Measurements from ENCODE around the gene BMPR1B. TPM values are rescaled to one million over a fixed set of nuclear protein-coding genes. Genes with fewer than 3 reads are reported as not detected.

The BMPR1B gene
- total and polyA plus RNA-seq, 4 donors = 0.27 to 0.70 (median 0.48) TPM

- TF ChIP-seq GABPA (IDR thresholded peaks at IDR 0.05 in 1 of 2, conservative IDR thresholded peaks at IDR 0.05 in 1 of 2) (no peak), MAX (IDR thresholded peaks at IDR 0.05) (no peak), YY1 (IDR thresholded peaks at IDR 0.05) (no peak), EGR1 (IDR thresholded peaks at IDR 0.05; ENCODE audit: low read depth in 2 of 2) (no peak), ATF3 (IDR thresholded peaks at IDR 0.05) (no peak), ZBTB33 (IDR thresholded peaks at IDR 0.05) (no peak)
These were observed 287.7 kb downstream of the BMPR1B start (continued) for GRCh38 chr4:95045429-95045828.

- no peak overlapping the region for H3K9ac ChIP-seq (ENCODE audit: low read depth in 1 of 2, low read length in 2 of 2)
- no peaks in the 10 kb centered on the region for H3K4me1 ChIP-seq (ENCODE audit: control insufficient read depth in 4 of 4, insufficient read depth in 4 of 4, low read length in 3 of 4)
- DNase-seq (ENCODE audit: low spot score) = no peak
- no peak overlapping the region for H3K27ac ChIP-seq (ENCODE audit: low read depth in 1 of 2, low read length in 2 of 2)
- TF ChIP-seq HNF4G (IDR thresholded peaks at IDR 0.05) (no peak), FOXA1 (IDR thresholded peaks at IDR 0.05) (no peak), CTCF (IDR thresholded peaks at IDR 0.05; ENCODE audit: low read depth, low read length, missing input control) (no peak), FOXA2 (IDR thresholded peaks at IDR 0.05) (no peak), ZBTB33 (IDR thresholded peaks at IDR 0.05) (no peak), NR2F2 (IDR thresholded peaks at IDR 0.05) (no peak)
- no peaks in the 10 kb centered on the region for H3K9me3 ChIP-seq (ENCODE audit: control insufficient read depth in 4 of 4, low read length in 3 of 4)
- no peaks in the 10 kb centered on the region for H3K36me3 ChIP-seq (ENCODE audit: control insufficient read depth in 4 of 4, insufficient read depth in 3 of 4, low read depth in 1 of 4, low read length in 3 of 4)
- WGBS = 80% methylated on average over 2 of the region's 2 CpGs
- H3K4me3 ChIP-seq (ENCODE audit: low read depth in 1 of 3, low read length in 3 of 3) = no peak overlapping the region
- H3K27me3 ChIP-seq (ENCODE audit: control insufficient read depth in 4 of 4, insufficient read depth in 4 of 4, low read length in 3 of 4) = no peaks in the 10 kb centered on the region
These were observed 290.5 kb downstream of the BMPR1B start for GRCh38 chr4:95048296-95048695.

GRCh38 chr4:95049551-95050233, 291.9 kb downstream of the BMPR1B start:
- Histone ChIP-seq H3K4me1 (ENCODE audit: control insufficient read depth in 4 of 4, insufficient read depth in 4 of 4, low read length in 3 of 4) (no peaks in the 10 kb centered on the region), H3K9ac (ENCODE audit: low read depth in 1 of 2, low read length in 2 of 2) (no peak overlapping the region), H3K36me3 (ENCODE audit: control insufficient read depth in 4 of 4, insufficient read depth in 3 of 4, low read depth in 1 of 4, low read length in 3 of 4) (no peaks in the 10 kb centered on the region), H3K4me3 (ENCODE audit: low read depth in 1 of 3, low read length in 3 of 3) (no peak overlapping the region), H3K27me3 (ENCODE audit: control insufficient read depth in 4 of 4, insufficient read depth in 4 of 4, low read length in 3 of 4) (no peaks in the 10 kb centered on the region), H3K27ac (ENCODE audit: low read depth in 1 of 2, low read length in 2 of 2) (no peak overlapping the region), H3K9me3 (ENCODE audit: control insufficient read depth in 4 of 4, low read length in 3 of 4) (no peaks in the 10 kb centered on the region)
- 76% methylated on average over 2 of the region's 2 CpGs for WGBS
- DNase-seq (ENCODE audit: low spot score) = no peak
- no peak for TF ChIP-seq FOXA1 (IDR thresholded peaks at IDR 0.05)
- TF ChIP-seq TAF1 (conservative IDR thresholded peaks at IDR 0.05) = no peak
- TF ChIP-seq HNF4A (conservative IDR thresholded peaks at IDR 0.05) = no peak
- no peak for TF ChIP-seq YY1 (IDR thresholded peaks at IDR 0.05)
- TF ChIP-seq CTCF (IDR thresholded peaks at IDR 0.05; ENCODE audit: low read depth, low read length, missing input control) = no peak
- TF ChIP-seq SP1 (IDR thresholded peaks at IDR 0.05) = no peak
- TF ChIP-seq RAD21 (IDR thresholded peaks at IDR 0.05) = no peak
- no peak for TF ChIP-seq NR2F2 (IDR thresholded peaks at IDR 0.05)
- no peak for TF ChIP-seq RXRA (IDR thresholded peaks at IDR 0.05)
- no peak for TF ChIP-seq JUND (IDR thresholded peaks at IDR 0.05)
- TF ChIP-seq FOXA2 (IDR thresholded peaks at IDR 0.05) = no peak
- no peak for TF ChIP-seq REST (IDR thresholded peaks at IDR 0.05)

All from liver (tissue), 9 donors.